ENCODE results near the gene SLC38A7.
A peak's percentile ranks its signal among the peaks of the same experiment; 100 is the strongest.
"Not testable (repeated sequence)": the region's sequence is repeated elsewhere in the genome, so short reads cannot be mapped to it uniquely, and the experiment has no call there.

The SLC38A7 gene

DNA sequence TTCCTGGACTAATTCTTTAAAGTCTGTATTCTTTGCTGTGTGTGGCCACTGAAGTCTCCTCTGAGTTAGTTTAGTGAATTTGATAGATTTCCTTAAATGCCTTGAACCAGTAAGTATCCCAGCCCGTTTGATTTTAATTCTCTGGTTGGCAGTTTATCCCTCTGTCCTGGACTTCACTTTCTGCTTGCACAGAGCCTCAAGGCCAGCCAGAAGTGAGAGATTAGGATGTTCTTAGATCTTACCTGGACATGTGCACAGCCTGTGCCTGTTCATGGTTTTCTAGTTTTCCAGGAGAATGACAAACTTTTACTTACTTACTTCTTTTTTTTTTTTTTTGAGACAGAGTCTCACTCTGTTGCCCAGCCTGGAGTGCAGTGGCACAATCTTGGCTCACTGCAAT is 10.8 kb upstream of the SLC38A7 start:
- TF ChIP-seq, protein P1, sequence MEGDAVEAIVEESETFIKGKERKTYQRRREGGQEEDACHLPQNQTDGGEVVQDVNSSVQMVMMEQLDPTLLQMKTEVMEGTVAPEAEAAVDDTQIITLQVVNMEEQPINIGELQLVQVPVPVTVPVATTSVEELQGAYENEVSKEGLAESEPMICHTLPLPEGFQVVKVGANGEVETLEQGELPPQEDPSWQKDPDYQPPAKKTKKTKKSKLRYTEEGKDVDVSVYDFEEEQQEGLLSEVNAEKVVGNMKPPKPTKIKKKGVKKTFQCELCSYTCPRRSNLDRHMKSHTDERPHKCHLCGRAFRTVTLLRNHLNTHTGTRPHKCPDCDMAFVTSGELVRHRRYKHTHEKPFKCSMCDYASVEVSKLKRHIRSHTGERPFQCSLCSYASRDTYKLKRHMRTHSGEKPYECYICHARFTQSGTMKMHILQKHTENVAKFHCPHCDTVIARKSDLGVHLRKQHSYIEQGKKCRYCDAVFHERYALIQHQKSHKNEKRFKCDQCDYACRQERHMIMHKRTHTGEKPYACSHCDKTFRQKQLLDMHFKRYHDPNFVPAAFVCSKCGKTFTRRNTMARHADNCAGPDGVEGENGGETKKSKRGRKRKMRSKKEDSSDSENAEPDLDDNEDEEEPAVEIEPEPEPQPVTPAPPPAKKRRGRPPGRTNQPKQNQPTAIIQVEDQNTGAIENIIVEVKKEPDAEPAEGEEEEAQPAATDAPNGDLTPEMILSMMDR (IDR thresholded peaks at IDR 0.05; ENCODE audit: insufficient read depth, missing control alignments), result no peak
- FAIRE-seq (no peak), DNase-seq (ENCODE audit: insufficient read length, low spot score) (no peak)

DNA sequence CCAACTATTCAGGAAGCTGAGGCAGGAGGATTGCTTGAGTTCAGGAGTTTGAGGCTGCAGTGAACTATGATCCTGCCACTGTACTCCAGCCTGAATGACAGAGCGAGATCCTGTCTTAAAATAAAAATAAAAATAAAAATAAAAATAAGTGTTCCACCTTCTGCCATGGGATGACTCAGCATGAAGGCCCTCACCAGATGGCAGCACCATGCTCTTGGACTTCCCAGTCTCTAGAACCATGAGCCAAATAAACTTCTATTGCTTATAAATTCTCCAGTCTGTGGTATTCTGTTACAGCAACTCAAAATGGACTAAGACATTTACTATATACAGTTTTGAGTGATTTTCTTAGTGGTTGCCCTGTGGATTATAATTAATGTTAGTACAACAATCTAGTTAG is 7.9 kb upstream of the SLC38A7 start:
- no peak for DNase-seq (ENCODE audit: insufficient read length, low spot score)
- no peak for FAIRE-seq
- TF ChIP-seq, protein P1 (IDR thresholded peaks at IDR 0.05; ENCODE audit: insufficient read depth, missing control alignments), result no peak

DNA sequence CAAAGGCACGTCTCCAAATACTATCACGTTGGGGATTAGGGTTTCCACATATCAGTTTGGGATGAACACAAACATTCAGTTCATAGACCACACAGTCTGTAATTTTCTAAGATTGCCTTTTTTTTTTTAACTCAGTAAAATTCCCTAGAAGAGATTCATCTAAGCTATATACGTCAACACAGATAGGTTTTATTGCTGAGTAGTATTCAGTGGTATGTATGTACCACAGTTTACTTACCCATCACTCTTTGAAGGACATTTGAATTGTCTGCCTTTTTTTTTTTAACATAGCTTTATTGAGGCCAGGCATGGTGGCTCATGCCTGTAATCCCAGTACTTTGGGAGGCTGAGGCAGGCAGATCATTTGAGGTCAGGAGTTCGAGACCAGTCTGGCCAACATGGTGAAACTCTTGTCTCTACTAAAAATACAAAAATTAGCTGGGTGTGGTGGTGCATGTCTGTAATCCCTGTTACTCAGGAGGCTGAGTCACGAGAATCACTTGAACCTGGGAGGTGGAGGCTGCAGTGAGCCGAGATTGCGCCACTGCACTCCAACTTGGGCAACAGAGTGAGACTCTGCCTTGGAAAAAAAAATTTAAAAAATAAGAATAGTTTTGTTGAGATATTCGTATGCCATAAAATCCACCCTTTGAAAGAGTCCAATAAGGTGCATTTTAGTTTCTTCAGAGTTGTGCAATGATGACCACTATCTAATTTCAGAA is 2.6 kb upstream of the SLC38A7 start:
- not testable (repeated sequence) for DNase-seq (ENCODE audit: insufficient read length, low spot score); FAIRE-seq

DNA sequence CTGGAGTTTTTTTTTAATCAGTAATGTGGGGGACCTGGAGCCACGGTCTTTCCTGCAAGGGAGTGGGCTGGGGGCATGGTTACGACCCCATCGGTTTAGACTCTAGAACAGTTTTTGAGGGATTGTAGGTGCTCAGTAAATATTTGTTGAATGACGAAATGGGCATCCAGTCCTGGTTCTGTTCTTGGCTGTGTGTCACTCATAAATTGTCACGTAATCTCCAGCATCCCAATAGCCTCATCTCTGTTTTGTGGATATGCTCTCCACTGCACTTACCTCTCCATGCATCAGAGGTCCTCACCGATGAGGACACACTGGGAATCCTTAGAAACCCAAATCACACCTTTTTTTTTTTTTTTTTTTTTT is 497 bp upstream of the SLC38A7 start:
- TF ChIP-seq, protein P1 (IDR thresholded peaks at IDR 0.05; ENCODE audit: insufficient read depth, missing control alignments), result no peak
- DNase-seq (ENCODE audit: insufficient read length, low spot score) (no peak), FAIRE-seq (no peak)

DNA sequence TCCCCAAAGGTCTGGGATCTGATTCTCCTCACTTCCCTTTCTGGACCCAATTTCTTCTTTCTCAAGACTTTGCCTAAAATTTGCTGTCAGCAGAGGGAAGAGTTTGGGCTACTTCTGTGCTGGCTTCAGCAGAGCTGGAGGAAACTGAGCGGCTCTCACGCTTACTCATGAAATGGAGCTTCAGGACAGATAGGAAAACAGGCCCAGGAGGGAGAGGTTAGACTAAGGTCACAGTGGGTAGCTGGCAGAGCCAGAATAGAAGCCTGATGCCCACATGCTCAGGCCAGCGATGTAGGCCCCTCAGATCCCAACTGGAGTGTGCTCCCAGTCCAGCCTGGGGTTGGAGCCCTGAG is 593 bp downstream of the SLC38A7 start:
- TF ChIP-seq, protein P1 (IDR thresholded peaks at IDR 0.05; ENCODE audit: insufficient read depth, missing control alignments), result no peak
- FAIRE-seq (no peak), DNase-seq (ENCODE audit: insufficient read length, low spot score) (no peak)

DNA sequence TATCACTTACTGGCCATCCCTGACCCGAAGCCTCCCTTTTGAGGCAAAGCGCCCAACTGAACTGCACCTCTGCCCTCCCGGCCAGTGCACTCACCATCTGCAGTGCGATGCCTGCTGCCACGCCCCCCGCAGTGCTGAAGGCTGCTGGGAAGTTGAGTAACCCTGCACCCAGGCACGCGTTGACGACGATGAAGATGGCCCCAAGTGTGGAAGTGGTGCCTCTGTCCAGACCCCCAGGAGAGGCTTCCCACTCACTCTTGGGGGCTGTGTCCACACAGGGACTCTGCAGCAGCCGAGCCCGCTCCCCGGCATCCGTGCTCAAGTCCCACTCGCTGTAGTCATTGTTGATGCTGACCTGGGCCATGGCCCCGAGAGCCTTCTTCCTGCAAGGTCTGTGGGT is 4.8 kb downstream of the SLC38A7 start:
- FAIRE-seq, result no peak
- TF ChIP-seq, protein P1 (IDR thresholded peaks at IDR 0.05; ENCODE audit: insufficient read depth, missing control alignments), result no peak
- no peak for DNase-seq (ENCODE audit: insufficient read length, low spot score)

DNA sequence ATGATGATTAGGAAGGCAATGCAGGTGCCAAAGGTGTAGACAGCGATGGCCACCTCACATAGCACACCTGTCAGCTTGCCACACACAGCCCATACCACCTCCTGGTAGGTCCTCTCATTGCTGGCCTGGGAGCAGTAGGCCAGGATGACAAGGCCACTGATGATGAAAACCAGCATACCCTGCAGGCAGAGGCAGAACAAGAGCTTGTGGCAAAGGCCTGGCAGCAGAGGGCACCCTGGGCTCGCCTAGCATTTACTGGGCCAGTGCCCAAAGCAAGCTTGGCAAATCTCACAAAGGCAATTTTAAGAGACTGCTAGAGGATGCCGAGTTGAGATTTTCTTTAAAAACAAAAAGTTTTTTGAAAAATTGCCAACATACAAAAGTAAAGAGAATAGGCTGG is 5.9 kb downstream of the SLC38A7 start:
- TF ChIP-seq, protein P1 (IDR thresholded peaks at IDR 0.05; ENCODE audit: insufficient read depth, missing control alignments), result peak; percentile 30
- FAIRE-seq (no peak), DNase-seq (ENCODE audit: insufficient read length, low spot score) (no peak)

DNA sequence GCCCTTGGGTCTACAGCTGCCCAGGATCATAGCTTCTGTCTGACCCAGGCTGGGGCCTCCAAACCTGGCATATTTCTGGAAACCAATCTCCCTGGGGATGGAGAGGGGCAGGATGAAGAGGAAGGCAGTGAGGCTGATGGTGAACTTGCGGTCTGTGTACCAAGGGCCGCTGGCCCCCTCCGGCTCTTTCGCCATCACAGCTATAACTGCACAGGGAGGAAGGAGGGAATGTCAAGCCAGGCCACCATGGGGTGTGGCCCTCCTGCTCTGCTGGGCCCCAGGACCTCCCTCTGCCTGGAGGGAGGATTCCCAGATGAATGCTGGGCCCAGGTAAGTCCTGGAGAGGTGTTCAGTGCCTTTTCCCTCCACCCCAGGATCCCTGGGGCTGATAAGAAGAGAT is 6.3 kb downstream of the SLC38A7 start:
- no peak for FAIRE-seq
- TF ChIP-seq, protein P1 (IDR thresholded peaks at IDR 0.05; ENCODE audit: insufficient read depth, missing control alignments), result no peak
- DNase-seq (ENCODE audit: insufficient read length, low spot score), result no peak

Measured in D721Med (cell line).